K562 (cell line): ENCODE data around the gene CPLANE2. TPM values are rescaled to one million over a fixed set of nuclear protein-coding genes. Genes with fewer than 3 reads are reported as not detected.

Source experiments
- ATAC-seq: fragments of 200-7000 bp; cut with Tn5 transposase; 3 replicates; pipeline ENCODE4 v1.9.1; 2020; ENCODE audit warnings: moderate library complexity
- BruUV-seq: library from RNA; stranded (reverse); fragments of 400-500 nt; replicated peaks from 2 replicates; lab custom pipeline; 2021; lab: Mats Ljungman, UMichigan
- CTCF ChIA-PET: fragments of 300-600 bp; formaldehyde crosslinking; extraction: SDS; loops from one replicate; lab custom pipeline; 2021; ENCODE audit warnings: low intra/inter-chr PET ratio; lab: Yijun Ruan, JAX
- POLR2A ChIA-PET: fragments of 300-600, 350-650 bp; sonication (Branson Sonifier 250); formaldehyde crosslinking; extraction: SDS; loops from one replicate; lab custom pipeline; 2021; ENCODE audit warnings: antibody characterized with exemption, inconsistent platforms; lab: Yijun Ruan, JAX
- DNase-seq, 4 experiments: peaks; one replicate each; pipeline versions ENCODE4 v3.0.0 to v3.0.0-alpha.2; 2011 to 2018; ENCODE audit warnings: low spot score in 3 of 4, mixed read lengths in 3 of 4; ENCODE audit errors: extremely low read depth in 1 of 4
- FAIRE-seq: peaks from 2 replicates; lab custom pipeline; 2011; peaks lifted over from hg19 to GRCh38; lab: Jason Lieb, UNC
- H2AFZ ChIP-seq: 2 replicates; pipeline ENCODE4 v1.6.0; 2011; ENCODE audit warnings: low read depth, low read length, control low read depth, inconsistent platforms
- H3K27ac ChIP-seq: fragments of 200-600 bp; 3 replicates; pipeline ENCODE4 v1.8.0; 2011; ENCODE audit warnings: low read depth, mild to moderate bottlenecking, control low read depth, inconsistent platforms, low read length, moderate library complexity, mixed read lengths; ENCODE audit errors: extremely low read depth
- H3K27me3 ChIP-seq, 2 experiments: fragments of 300-600 bp in 1 of 2; 2 replicates in 1 of 2; 3 replicates in 1 of 2; pipeline versions ENCODE4 v1.6.0 to v1.8.0; 2011; ENCODE audit warnings: inconsistent platforms in 2 of 2, low read length in 2 of 2, mild to moderate bottlenecking in 1 of 2, mixed read lengths in 1 of 2, moderate library complexity in 1 of 2; ENCODE audit not compliant: control insufficient read depth in 2 of 2, insufficient read depth in 2 of 2
- H3K36me3 ChIP-seq: fragments of 300-600 bp; 3 replicates; pipeline ENCODE4 v1.8.0; 2011; ENCODE audit warnings: mild to moderate bottlenecking, low read length, inconsistent platforms; ENCODE audit not compliant: control insufficient read depth, insufficient read depth
- H3K4me1 ChIP-seq, 2 experiments: fragments of 200-600 bp in 1 of 2; replicated peaks in 1 of 2; 2 replicates in 1 of 2; 3 replicates in 1 of 2; pipeline versions ENCODE4 v1.5.1 to v1.8.0; 2011; ENCODE audit warnings: inconsistent platforms in 2 of 2, low read length in 2 of 2, mild to moderate bottlenecking in 1 of 2, mixed read lengths in 1 of 2, moderate library complexity in 1 of 2; ENCODE audit not compliant: control insufficient read depth in 2 of 2, insufficient read depth in 2 of 2
- H3K4me2 ChIP-seq: 2 replicates; pipeline ENCODE4 v1.6.1; 2011; ENCODE audit warnings: low read length, control low read depth, inconsistent platforms, mixed read lengths; ENCODE audit not compliant: insufficient read depth
- H3K4me3 ChIP-seq: fragments of 200-600 bp; sonication (generic), shearing (Covaris generic); 2 replicates; pipeline ENCODE4 v1.5.1; 2016; ENCODE audit warnings: control low read depth, inconsistent platforms
- H3K79me2 ChIP-seq: fragments of 200-600 bp; 3 replicates; pipeline ENCODE4 v1.8.0; 2011; ENCODE audit warnings: low read length, inconsistent platforms; ENCODE audit not compliant: control insufficient read depth, insufficient read depth
- H3K9ac ChIP-seq, 2 experiments: 2 replicates each; pipeline versions ENCODE4 v1.6.0 to v1.6.1; 2011; ENCODE audit warnings: low read depth in 2 of 2, low read length in 2 of 2, control low read depth in 1 of 2, inconsistent platforms in 1 of 2, mild to moderate bottlenecking in 1 of 2, mixed read lengths in 1 of 2; ENCODE audit not compliant: insufficient read depth in 1 of 2
- H3K9me1 ChIP-seq: one replicate; pipeline ENCODE4 v1.6.0; 2011; ENCODE audit warnings: inconsistent platforms, mild to moderate bottlenecking, low read length, moderate library complexity; ENCODE audit not compliant: control insufficient read depth, insufficient read depth
- H3K9me3 ChIP-seq: replicated peaks from 2 replicates; pipeline ENCODE4 v1.5.1; 2011; ENCODE audit warnings: low read depth, low read length, inconsistent platforms; ENCODE audit not compliant: control insufficient read depth, insufficient read depth
- H4K20me1 ChIP-seq: replicated peaks from 2 replicates; pipeline ENCODE4 v1.6.1; 2011; ENCODE audit warnings: low read length, inconsistent platforms, mixed read lengths; ENCODE audit not compliant: control insufficient read depth, insufficient read depth
- KLF6 ChIP-seq: fragments of 250-450 bp; sonication (Bioruptor Pico); IDR thresholded peaks from 2 replicates; pipeline ENCODE4 v1.4.0; 2020; ENCODE audit warnings: mild to moderate bottlenecking, moderate library complexity, borderline replicate concordance
- ZFP30 ChIP-seq: fragments of 250-450 bp; sonication (Bioruptor Pico); IDR thresholded peaks from 2 replicates; pipeline ENCODE4 v1.8.0; 2022; ENCODE audit warnings: moderate library complexity, mild to moderate bottlenecking, inconsistent platforms, borderline replicate concordance
- ZNF124 ChIP-seq: sonication (generic); formaldehyde crosslinking; IDR thresholded peaks from 2 replicates; pipeline ENCODE4 v1.8.1; 2022; ENCODE audit warnings: missing genetic modification reagents
- ZNF134 ChIP-seq: fragments of 250-450 bp; sonication (Bioruptor Pico); conservative IDR thresholded peaks from 2 replicates; pipeline ENCODE4 v1.4.0; 2020
- WGBS: fragments of 100-300 bp; shearing (Covaris generic); methylation state at CpG from one replicate; pipeline ENCODE4 v1.1.6; 2016; ENCODE audit warnings: low coverage, mixed read lengths; ENCODE audit not compliant: insufficient coverage; ENCODE audit errors: missing lambda C conversion rate; 5-methylcytosine and 5-hydroxymethylcytosine counted together
- in situ Hi-C: fragments of 300-500 bp; cut with MboI; formaldehyde crosslinking; loops from 4 replicates; pipeline ENCODE4 v1.15.0; 2018; ENCODE audit warnings: inconsistent platforms, mixed read lengths
- intact Hi-C: fragments of 100-400 bp; cut with micrococcal nuclease; formaldehyde crosslinking; loops from 2 replicates; pipeline ENCODE4 v1.14.2; 2022
- polyA plus RNA-seq, 8 experiments: library from polyadenylated mRNA; depleted of rRNA in 4 of 8; stranded (reverse) in 5 of 8; unstranded in 3 of 8; fragments of >200 nt; fragmentation: Nextera tagmentation in 2 of 8; fragmentation: Illumina TruSeq in 1 of 8; extraction: Ambion mirVana in 2 of 8; extraction: Trizol in 1 of 8; gene quantifications; 2 replicates each; pipeline versions ENCODE4 v1.2.1 to v1.2.3, GENCODE V29; 2011 to 2014; ENCODE audit warnings: inconsistent platforms in 1 of 8, missing spikeins in 1 of 8
- total RNA-seq, 7 experiments: library from RNA; depleted of rRNA in 6 of 7; stranded (reverse); fragments of >200 nt in 6 of 7; fragmentation: Illumina TruSeq in 2 of 7; extraction: Trizol in 2 of 7; gene quantifications; 2 replicates each; pipeline versions ENCODE4 v1.2.1 to v1.2.3, GENCODE V29; 2011 to 2021; ENCODE audit warnings: low replicate concordance in 1 of 7

Gene CPLANE2
- total and polyA plus RNA-seq, 9 of the 15 experiments (the other 6 are each of a cell fraction or from before 2014, with no cell fraction given), result 0.17 to 20.9 (median 8.1) TPM

DNA sequence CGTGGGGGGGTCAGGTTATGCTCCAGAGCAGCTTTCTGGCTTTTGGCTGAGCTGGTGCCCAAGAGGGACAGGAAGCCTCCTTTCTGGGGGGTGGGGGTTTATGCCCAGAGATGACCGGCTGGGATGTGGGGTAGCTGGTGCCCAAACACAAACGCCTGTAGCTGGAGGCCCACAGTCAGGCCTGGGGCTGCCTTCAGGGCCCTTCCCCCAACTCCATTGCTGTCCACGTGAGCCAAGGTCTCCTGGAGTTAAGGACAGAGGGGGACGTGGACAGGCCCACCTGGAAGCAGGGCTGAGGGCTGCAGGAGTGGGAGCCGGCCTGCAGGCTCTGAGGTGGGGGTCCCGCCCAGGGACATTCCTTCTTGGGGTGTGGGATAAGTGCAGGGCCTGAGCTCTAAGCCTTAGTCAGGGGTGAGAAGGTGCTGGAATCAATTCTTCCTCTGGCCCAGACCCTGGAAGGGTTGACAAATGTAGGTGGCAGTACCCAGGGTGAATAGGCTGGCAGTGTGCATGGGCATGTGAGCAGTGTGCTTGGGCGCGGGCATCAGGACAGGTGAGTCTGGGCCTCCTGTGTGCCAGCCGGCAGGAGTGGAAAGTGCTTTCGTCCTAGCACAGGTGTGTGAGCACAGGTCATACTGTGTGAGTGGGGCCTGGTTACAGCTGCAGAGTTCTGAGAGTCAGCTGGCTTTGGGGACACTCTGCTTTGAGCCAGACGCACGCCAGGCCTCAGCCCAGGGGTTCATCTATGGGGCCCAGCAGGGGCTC lies 6.8 kb downstream of the CPLANE2 start:
- Histone ChIP-seq H3K79me2 (no peaks in the 10 kb centered on the region; the same call in 2 of the 3 replicates), H3K27me3 (no peaks in the 10 kb centered on the region), H3K4me2 (no peak overlapping the region), H3K4me3 (no peak overlapping the region), H2AFZ (no peak overlapping the region), H3K9me3 (0 out of 2 replicates have a peak, but pooled peaks cover 3% of the 10 kb centered on the region), H3K9ac (peak overlapping the region in 1 of 2 experiments; percentile 31; a peak in 2 of 4 replicates), H3K36me3 (peaks cover 21% of the 10 kb centered on the region; the same call in 2 of the 3 replicates), H4K20me1 (no peaks in the 10 kb centered on the region), H3K9me1 (peaks cover 8% of the 10 kb centered on the region), H3K4me1 (peaks cover 47 to 53% of the 10 kb centered on the region in 2 experiments; a peak in 4 of 5 replicates), H3K27ac (peak overlapping the region; percentile 27; the same call in 1 of the 3 replicates)
- TF ChIP-seq ZNF124 (peak; percentile 18; the same call in 1 of the 2 replicates), KLF6 (CRISPR knock-in tag) (no peak), ZNF134 (CRISPR knock-in tag) (no peak), ZFP30 (CRISPR knock-in tag) (no peak)
- in situ Hi-C loops, result no loop called here
- no TSS peak for BruUV-seq
- no peak for ATAC-seq
- ChIA-PET CTCF (no interaction called here), POLR2A (interaction anchor here (0.5 to 1.7 kb wide), 5 partner anchors 10 to 392 kb away, joined by 3 to 5 read pairs (median 3); no protein-coding TSS in a partner anchor)
- WGBS, result 77% methylated on average over 13 of the region's 13 CpGs
- intact Hi-C loops, result no loop called here
- FAIRE-seq, result no peak
- no peak for DNase-seq
